ENCODE measurements around the gene WNT10A.

WNT10A gene

GRCh38 chr2:218857371-218858137 lies 23.1 kb upstream of the WNT10A start:
- no peak for DNase-seq (ENCODE audit: low read depth in 2 of 2)

GRCh38 chr2:218858138-218858445 lies 22.6 kb upstream of the WNT10A start:
- no peak for DNase-seq (ENCODE audit: low read depth in 2 of 2)

- DNase-seq (ENCODE audit: low read depth in 2 of 2): no peak
These were observed 21.7 kb upstream of the WNT10A start for GRCh38 chr2:218858671-218859555.

- DNase-seq (ENCODE audit: low read depth in 2 of 2): no peak
These were observed 21.1 kb upstream of the WNT10A start, which contains the start of gene WNT6 for GRCh38 chr2:218859556-218859987. Gene WNT6, plus strand, starts transcription at chr2:218859805. Its CDS starts 233 bp downstream, at chr2:218860038.

GRCh38 chr2:218859988-218860831 lies 20.4 kb upstream of the WNT10A start:
- no peak for DNase-seq (ENCODE audit: low read depth in 2 of 2)

GRCh38 chr2:218860950-218861381 lies 19.7 kb upstream of the WNT10A start:
- DNase-seq (ENCODE audit: low read depth in 2 of 2): no peak

- DNase-seq (ENCODE audit: low read depth in 2 of 2): no peak
These were observed 18.9 kb upstream of the WNT10A start for GRCh38 chr2:218861645-218862318.

GRCh38 chr2:218863021-218863520 lies 17.6 kb upstream of the WNT10A start:
- DNase-seq (ENCODE audit: low read depth in 2 of 2): no peak

- DNase-seq (ENCODE audit: low read depth in 2 of 2): no peak
These were observed 15.3 kb upstream of the WNT10A start for GRCh38 chr2:218865396-218865795.

- DNase-seq (ENCODE audit: low read depth in 2 of 2): no peak
These were observed 14.7 kb upstream of the WNT10A start for GRCh38 chr2:218865999-218866398.

- no peak for DNase-seq (ENCODE audit: low read depth in 2 of 2)
These were observed 12.8 kb upstream of the WNT10A start for GRCh38 chr2:218867900-218868299.

- no peak for DNase-seq (ENCODE audit: low read depth in 2 of 2)
These were observed 11.6 kb upstream of the WNT10A start for GRCh38 chr2:218869064-218869463.

- no peak for DNase-seq (ENCODE audit: low read depth in 2 of 2)
These were observed 9.7 kb upstream of the WNT10A start for GRCh38 chr2:218870984-218871344.

GRCh38 chr2:218871345-218872302 lies 9.0 kb upstream of the WNT10A start:
- no peak for DNase-seq (ENCODE audit: low read depth in 2 of 2)

- no peak for DNase-seq (ENCODE audit: low read depth in 2 of 2)
These were observed 7.8 kb upstream of the WNT10A start for GRCh38 chr2:218872645-218873358.

- DNase-seq (ENCODE audit: low read depth in 2 of 2): no peak
These were observed 7.1 kb upstream of the WNT10A start for GRCh38 chr2:218873359-218874194.

- no peak for DNase-seq (ENCODE audit: low read depth in 2 of 2)
These were observed 4.9 kb upstream of the WNT10A start for GRCh38 chr2:218875692-218876246.

GRCh38 chr2:218876562-218877219 lies 4.0 kb upstream of the WNT10A start:
- peak in 1 of 2 donors; percentile 46 for DNase-seq (ENCODE audit: low read depth in 2 of 2)
